ENCODE results near the gene PRR36. TPM values are rescaled to one million over a fixed set of nuclear protein-coding genes. Genes with fewer than 3 reads are reported as not detected.
"Not testable (repeated sequence)": the region's sequence is repeated elsewhere in the genome, so short reads cannot be mapped to it uniquely, and the experiment has no call there.

Gene PRR36
- total RNA-seq, 1 donor from 2014 or later, result 0.13 TPM

- no peak for DNase-seq (ENCODE audit: low spot score)
- intact Hi-C loops (cut with DNase I), result no loop called here
Measured at GRCh38 chr19:7863971-7864689, 10.1 kb downstream of the PRR36 start.

GRCh38 chr19:7863157-7863970 lies 10.8 kb downstream of the PRR36 start:
- no peak for DNase-seq (ENCODE audit: low spot score)
- intact Hi-C loops (cut with DNase I), result no loop called here

- no peak for DNase-seq (ENCODE audit: low spot score)
- intact Hi-C loops (cut with DNase I), result no loop called here
Measured at GRCh38 chr19:7862413-7862951, 11.7 kb downstream of the PRR36 start.

DNA sequence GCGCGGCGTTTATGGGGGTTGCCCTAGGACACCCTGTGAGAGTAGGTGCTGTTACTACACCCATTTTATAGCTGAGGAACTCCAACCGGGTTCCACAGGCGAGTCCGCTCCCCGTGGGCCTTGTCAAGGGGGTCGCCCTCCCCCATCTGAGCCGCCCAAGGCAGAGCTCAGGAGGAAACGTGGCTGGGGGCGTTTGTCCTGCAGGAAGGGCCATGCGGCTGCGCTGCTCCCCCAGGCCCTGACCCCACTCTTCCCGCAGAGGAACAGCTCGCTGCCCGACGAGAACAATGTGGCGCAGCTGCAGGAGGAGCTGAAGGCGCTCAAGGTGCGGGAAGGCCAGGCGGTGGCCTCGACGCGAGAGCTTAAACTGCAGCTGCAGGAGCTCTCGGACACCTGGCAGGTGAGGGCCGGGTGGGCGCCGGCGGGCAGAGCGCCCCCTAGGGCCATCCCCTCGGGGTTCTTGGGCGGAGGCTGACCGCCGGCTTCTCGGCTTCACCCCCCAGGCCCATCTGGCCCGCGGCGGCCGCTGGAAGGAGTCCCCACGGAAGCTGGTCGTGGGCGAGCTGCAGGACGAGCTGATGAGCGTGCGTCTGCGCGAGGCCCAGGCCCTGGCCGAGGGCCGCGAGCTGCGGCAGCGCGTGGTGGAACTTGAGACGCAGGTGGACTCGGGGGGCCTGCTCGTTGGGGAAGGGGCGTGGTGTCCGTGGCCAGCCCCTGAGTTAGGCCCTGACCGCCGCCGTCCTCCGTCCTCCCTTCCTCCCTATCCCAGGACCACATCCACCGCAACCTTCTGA lies 12.4 kb downstream of the PRR36 start:
- DNase-seq (ENCODE audit: low spot score), result no peak
- intact Hi-C loops (cut with DNase I), result no loop called here

- intact Hi-C loops (cut with DNase I), result no loop called here
- DNase-seq (ENCODE audit: low spot score), result no peak
Measured at GRCh38 chr19:7860714-7861618, 13.2 kb downstream of the PRR36 start.

DNA sequence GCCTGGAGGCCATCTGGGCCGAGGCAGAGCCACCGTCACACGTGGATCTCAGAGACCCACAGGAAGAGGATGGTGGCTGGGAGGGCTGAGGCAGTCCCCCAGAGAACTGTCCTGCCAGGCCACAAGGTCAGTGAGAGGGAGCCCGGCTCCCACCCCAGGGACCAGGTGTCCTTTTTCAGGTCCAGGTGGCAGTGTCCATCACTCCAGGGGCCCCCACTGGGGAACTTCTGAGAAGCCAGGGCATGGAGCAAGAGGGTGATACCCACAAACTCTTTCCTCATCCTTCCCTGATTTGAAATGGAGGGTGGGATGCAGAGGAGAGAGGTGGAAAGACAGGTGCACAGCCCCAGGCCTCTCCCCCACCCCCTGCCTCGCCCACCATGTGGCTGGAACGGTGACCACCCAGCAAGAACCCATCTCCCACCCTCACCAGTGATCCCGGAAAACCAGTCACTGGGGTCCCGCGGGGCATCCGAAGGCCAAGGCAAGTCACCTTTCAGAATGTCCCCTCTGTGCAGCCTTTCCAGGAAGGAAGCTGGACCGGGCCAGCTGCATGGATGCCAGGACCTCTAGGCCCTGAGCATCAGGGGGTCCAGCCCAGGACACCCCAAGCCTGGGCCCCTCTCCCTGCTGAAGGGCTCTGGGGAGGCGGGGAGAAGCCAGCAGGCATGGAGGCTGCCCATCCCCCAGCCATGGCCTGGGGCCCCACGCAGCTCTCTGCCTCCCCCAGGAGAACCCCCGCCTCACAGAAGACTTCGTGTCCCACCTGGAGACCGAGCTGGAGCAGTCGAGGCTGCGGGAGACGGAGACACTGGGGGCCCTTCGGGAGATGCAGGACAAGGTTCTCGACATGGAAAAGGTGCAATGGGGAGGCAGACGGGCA lies 14.1 kb downstream of the PRR36 start:
- intact Hi-C loops (cut with DNase I), result no loop called here
- DNase-seq (ENCODE audit: low spot score), result no peak

- DNase-seq (ENCODE audit: low spot score); intact Hi-C loops (cut with DNase I): not testable (repeated sequence)
Measured at GRCh38 chr19:7859087-7859486, 15.1 kb downstream of the PRR36 start.

DNA sequence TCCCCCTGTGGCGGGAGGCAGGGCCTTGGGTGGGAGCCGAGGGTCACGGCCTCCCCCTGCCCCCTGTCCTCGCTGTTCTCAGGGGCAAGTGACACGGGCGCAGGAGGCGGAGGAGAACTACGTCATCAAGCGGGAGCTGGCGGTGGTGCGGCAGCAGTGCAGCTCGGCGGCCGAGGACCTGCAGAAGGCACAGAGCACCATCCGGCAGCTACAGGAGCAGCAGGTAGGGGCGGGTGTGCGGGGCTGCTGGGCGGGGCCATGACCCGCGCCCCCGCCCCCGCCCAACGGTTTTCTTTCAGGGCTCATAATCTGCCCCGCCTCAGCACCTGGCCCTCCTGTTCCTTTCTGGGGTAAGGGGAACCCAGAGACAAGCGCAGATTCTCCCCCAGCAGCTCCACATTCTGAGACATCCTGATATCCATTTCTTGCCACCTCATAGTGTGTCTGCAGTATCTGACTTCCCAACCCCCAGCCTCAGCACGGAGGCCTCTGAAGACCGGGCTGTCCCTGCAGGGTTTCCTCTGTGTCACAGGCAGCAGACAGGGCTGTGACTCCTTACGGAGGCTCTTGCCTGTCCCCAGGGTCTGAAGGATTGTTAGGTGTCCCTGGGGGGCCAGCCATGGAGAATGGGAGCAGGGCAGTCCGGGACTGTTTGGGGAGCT lies 15.9 kb downstream of the PRR36 start:
- intact Hi-C loops (cut with DNase I), result no loop called here

DNA sequence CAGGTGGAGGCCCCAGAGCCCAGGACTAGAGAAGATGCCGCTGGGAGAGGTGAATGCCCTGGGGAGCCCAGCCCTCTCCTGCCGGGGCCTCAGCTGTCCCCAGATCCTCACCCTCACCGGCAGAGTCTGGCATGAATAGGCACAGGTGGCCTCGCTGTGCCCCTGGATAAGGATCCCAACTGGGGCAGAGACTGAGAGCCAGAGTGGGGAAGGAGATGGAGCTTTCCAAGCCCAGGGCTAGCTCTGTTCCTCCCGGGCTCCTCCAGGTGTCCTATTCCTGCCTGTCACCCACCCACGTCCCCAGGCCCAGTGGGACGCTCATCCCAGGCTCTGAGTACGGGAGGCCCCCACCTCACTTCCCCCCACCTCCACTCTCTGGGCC lies 16.5 kb downstream of the PRR36 start:
- no peak for DNase-seq (ENCODE audit: low spot score)
- intact Hi-C loops (cut with DNase I), result no loop called here

More for the DNA sequence above, 15.9 kb downstream of the PRR36 start:
- DNase-seq (ENCODE audit: low spot score), result no peak

DNA sequence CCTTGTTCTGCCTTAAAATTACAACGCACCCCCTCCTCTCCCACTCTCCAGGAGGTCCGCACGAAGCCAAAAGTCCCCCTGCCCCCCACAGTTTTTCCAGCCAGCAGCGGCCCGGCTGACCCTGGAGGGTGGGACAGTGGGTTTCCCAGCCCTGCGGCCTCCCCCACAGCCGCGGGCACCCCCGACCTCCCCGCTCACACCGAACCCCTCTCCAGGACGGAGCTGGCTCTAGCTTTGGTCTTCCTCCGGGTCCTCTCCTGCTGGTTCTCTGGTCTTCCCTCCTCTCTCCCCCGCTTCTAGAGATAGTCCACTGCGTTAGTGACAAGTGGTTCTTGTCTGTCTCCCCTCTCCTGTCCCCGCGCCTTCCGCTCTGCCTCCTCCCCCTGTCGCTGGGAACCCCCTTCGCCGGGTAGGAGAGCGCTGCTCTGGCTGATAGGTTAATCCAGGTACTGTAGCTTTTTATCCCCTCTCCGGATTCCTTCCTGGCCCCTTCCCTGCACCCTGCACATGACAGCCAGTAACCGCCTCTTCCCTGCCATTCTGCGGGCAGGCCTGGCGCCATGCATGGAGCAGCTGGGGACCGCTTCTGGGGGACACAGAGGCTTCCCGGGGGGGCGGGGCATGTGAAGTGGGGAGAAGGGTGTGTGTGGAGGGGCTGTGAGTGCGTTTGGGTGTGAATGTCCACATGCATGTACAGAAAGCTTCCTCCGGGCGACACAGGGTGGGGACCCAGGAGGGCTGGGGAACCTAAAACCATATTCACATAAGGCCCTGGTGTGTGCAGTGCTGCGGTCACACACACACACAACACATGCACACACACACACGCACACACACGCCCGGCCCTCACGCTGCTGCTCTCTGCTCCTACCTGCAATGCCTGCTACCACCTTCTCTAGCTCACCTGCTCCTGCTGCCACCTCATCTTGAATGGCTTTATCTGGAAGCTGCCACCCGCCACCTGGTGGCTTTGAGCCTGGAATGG lies 17.2 kb downstream of the PRR36 start:
- intact Hi-C loops (cut with DNase I), result no loop called here
- DNase-seq (ENCODE audit: low spot score), result no peak

DNA sequence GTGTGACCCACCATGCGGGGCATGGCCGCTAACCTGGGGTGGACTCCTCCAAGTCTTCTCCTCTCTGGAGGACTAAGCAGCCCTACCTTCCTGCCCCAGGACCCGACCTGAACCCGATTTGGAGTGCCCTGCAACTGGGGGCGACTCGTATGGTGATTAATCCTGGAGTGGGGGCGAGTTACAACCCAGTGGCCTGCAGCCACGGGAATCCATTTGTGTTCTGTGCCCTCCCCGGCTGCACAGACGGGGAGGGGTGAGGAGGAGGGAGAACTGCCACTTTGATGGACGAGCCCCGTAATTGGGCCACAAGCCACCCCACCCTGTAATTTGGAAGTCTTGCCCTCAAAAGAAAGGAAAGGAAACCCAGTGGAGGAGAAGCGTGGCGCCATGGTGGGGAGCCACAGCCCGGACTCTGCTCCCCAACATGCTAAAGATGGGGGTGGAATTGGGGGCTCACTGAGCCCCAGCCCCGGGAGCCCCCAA lies 18.0 kb downstream of the PRR36 start:
- intact Hi-C loops (cut with DNase I), result no loop called here

GRCh38 chr19:7855426-7856108 lies 18.6 kb downstream of the PRR36 start:
- intact Hi-C loops (cut with DNase I), result no loop called here
- no peak for DNase-seq (ENCODE audit: low spot score)

More for the DNA sequence above, 18.0 kb downstream of the PRR36 start:
- DNase-seq (ENCODE audit: low spot score), result no peak

DNA sequence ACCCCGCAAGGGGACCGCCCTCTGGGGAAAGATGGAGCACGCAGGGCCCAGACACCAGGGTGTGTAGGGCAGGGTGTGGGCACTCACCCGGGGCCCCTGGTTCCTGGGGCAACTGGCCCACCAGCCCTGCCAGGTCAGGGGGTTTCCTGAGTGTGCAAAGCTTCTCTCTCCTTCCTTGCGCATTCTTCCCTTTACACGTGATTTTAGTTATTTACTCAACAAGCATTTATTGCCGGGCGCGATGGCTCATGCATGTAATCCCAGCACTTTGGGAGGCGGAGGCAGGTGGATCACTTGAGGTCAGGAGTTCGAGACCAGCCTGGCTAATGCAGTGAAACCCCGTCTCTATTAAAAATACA lies 20.4 kb downstream of the PRR36 start:
- DNase-seq (ENCODE audit: low spot score), result no peak
- intact Hi-C loops (cut with DNase I), result loop anchor here (5.0 kb wide), 1 partner anchor 69 kb away; the partner anchor contains the start of gene SNAPC2

DNA sequence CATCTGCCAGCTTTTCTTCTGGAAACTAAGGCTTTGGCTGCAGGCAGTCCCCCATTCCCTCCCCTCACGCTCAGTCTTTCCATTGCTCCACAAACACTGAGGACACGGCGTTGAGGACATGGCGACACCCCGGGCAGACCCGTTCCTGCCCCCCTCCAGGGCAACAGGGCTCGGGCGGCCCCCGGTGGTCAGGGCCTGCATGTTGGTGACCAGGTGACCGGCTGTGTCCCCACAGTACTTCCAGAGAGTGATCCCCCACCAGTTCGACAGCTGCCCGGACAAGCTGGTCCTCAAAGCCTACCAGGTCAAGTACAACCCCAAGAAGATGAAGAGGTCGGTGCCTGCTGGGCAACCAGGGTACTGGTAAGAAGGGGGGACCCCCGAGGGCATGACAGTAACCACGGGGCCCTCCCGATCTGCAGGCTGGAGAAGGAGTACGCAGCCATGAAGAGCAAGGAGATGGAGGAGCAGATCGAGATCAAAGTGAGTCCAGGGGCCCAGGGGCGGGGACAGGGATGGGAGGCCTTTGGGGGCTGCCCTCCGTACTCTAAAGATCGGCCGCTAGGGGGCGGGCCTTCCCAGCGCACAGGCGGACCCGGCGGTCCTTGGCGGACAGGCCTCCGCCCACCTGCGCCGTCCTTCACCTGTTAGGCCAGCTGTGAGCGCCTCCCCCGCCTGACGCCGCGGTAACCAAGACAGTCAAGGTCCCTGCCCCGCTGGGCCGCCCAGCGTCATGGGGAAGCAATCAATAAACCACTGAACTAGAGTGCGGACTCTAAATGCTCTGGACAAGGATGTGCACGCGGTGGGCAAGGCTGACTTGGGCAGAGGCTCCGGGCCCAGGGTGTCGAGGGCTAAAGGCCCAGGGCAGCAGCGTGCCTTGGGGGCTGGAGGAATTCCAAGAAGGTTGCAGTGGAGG lies 21.1 kb downstream of the PRR36 start:
- intact Hi-C loops (cut with DNase I), result loop anchor here (5.0 kb wide), 1 partner anchor 69 kb away; the partner anchor contains the start of gene SNAPC2
- DNase-seq (ENCODE audit: low spot score), result no peak

Measured in cardiac septum (tissue), 1 donor.